GM10266 (cell line): ENCODE measurements around the gene XYLT1.
"Not testable (repeated sequence)": the region's sequence is repeated elsewhere in the genome, so short reads cannot be mapped to it uniquely, and the experiment has no call there.

Source experiments
- DNase-seq: peaks from one replicate; pipeline ENCODE4 v3.0.0; 2012; ENCODE audit errors: extremely low spot score
- CTCF ChIP-seq: IDR thresholded peaks from 2 replicates; pipeline ENCODE4 v1.5.1; 2012; ENCODE audit warnings: mild to moderate bottlenecking, low read depth; ENCODE audit not compliant: control insufficient read depth, insufficient read depth; ENCODE audit errors: missing control alignments

The XYLT1 gene

DNA sequence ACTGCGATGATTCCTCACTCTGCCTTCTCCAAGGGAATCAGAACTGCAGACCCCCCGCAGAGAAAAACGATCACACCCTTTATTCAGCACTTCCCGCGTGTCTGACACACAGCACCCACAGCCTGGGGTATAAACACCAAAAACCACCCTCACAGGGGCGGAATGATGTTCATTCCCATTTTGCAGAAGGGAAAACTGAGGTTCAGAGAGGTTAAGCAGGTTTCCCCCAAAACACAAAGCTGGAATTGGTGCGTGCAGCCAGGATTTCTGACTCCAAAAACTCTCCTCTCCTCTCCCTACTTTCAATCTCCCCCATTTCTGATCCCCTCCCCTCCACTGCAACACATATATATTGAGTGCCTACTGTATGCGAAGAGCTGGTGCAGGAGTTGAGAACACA is 55.8 kb downstream of the XYLT1 start:
- DNase-seq, result no peak
- TF ChIP-seq CTCF, result no peak

DNA sequence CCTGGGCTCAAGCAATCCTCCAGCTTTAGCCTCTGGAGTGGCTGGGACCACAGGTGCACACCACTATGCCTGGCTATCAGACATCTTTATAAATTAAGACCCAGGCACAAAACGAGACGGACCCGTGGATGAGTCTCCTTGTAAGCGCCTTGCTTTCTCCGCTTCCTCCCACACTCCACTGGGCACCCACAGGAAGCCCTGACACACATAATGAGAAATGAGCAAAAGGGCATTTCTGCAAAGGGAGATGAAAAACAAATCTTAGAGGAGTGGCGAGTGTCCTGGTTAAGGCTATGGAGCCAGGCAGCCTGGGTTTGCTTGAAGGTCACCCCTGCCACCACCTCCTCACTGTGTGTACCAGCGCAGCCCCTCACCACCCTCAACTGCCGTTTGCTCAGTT is 56.3 kb downstream of the XYLT1 start:
- no peak for TF ChIP-seq CTCF
- peak; percentile 19 for DNase-seq

DNA sequence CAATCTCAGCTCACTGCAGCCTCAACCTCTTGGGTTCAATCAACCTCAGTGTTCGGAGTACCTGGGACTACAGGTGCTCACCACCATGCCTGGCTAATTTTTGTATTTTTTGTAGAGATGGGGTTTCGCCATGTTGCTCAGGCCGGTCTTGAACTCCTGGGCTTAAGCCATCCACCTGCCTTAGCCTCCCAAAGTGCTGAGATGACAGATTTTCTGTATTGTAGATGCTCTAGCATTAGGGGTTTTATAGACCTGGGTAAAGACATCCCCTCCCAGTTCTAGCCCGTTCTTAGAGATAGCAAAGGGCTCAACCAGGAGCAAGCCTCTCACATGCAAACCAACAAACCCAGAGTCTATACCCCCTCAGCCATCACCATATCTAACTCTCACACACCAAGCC is 57.3 kb downstream of the XYLT1 start:
- no peak for TF ChIP-seq CTCF
- DNase-seq, result no peak

DNA sequence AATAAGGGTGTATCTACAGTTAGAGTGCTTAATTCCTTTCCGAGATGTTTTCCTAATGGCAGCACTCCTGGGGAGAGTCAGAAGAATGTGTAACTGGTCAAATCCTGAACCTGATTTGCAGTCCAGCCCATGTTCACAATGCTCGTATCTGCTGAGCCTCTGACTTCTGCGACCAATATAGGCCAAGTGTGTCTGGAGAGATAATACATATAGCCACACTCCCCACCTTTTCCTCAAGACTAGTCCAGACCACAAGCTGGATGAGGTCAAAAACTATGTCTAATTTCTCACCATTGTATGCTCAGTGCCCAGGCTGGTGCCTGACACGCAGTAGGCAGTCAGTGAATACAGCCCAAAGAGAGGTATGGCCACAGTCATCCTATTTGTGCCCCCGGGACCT is 58.0 kb downstream of the XYLT1 start:
- no peak for DNase-seq
- TF ChIP-seq CTCF, result no peak

GRCh38 chr16:17412221-17412620 is 58.5 kb downstream of the XYLT1 start:
- no peak for DNase-seq
- no peak for TF ChIP-seq CTCF

DNA sequence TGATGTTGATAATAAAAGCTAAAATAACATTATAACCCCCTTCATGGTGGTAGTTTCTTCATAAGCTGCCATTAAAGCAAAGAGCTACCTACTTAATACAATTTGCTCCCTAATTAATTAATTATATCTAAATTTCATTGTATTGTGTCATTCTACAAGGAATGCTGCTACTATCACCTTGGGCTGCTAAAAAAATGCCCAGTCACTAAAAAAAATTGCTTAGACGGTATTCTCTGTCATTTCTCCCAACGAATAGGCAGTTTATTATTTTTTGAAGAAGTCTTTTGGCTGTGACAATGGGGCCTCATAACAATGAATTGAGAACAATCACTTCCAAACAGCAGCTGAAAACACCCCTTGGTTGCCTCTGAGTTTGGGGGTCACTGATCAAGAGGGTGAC is 59.5 kb downstream of the XYLT1 start:
- DNase-seq, result no peak
- TF ChIP-seq CTCF, result no peak

- DNase-seq, result not testable (repeated sequence)
Measured at GRCh38 chr16:17410316-17410715, 60.4 kb downstream of the XYLT1 start.

- DNase-seq, result no peak
- TF ChIP-seq CTCF, result no peak
Measured at GRCh38 chr16:17409894-17410293, 60.9 kb downstream of the XYLT1 start.
